H1 (cell line): ENCODE data around the gene SLFN12L. TPM values are rescaled to one million over a fixed set of nuclear protein-coding genes. Genes with fewer than 3 reads are reported as not detected.

Experiments
- CTCF ChIA-PET: fragments of 300-600 bp; sonication (Branson Sonifier 250); formaldehyde crosslinking; loops from one replicate; lab custom pipeline; 2021; ENCODE audit not compliant: partially characterized antibody; lab: Charles Lee
- POLR2A ChIA-PET: fragments of 300-600 bp; sonication (Branson Sonifier 250); formaldehyde crosslinking; loops from one replicate; lab custom pipeline; 2021; ENCODE audit warnings: inconsistent platforms; ENCODE audit not compliant: partially characterized antibody; lab: Charles Lee
- DNase-seq, 2 experiments: peaks; one replicate each; pipeline versions ENCODE4 v3.0.0 to v3.0.0-alpha.2; 2010 to 2022; ENCODE audit warnings: low spot score in 2 of 2, low read depth in 1 of 2, mixed read lengths in 1 of 2
- FAIRE-seq: peaks from 2 replicates; lab custom pipeline; 2011; peaks lifted over from hg19 to GRCh38; lab: Jason Lieb, UNC
- H2AFZ ChIP-seq: 2 replicates; pipeline ENCODE4 v1.8.1; 2012; ENCODE audit warnings: low read length, inconsistent platforms
- H2AK5ac ChIP-seq: 2 replicates; pipeline ENCODE4 v1.6.1; 2013; ENCODE audit warnings: low read depth, low read length
- H2BK120ac ChIP-seq: replicated peaks from 2 replicates; pipeline ENCODE3; 2013; ENCODE audit warnings: low read depth, low read length, inconsistent platforms
- H2BK12ac ChIP-seq: 2 replicates; pipeline ENCODE4 v1.6.1; 2013; ENCODE audit warnings: low read depth, low read length
- H2BK15ac ChIP-seq: 2 replicates; pipeline ENCODE4 v1.6.1; 2013; ENCODE audit warnings: low read length
- H2BK20ac ChIP-seq: 2 replicates; pipeline ENCODE4 v1.6.1; 2013; ENCODE audit warnings: low read length
- H2BK5ac ChIP-seq: 2 replicates; pipeline ENCODE4 v1.6.1; 2013; ENCODE audit warnings: low read depth, low read length
- H3K14ac ChIP-seq: 2 replicates; pipeline ENCODE4 v1.6.1; 2013; ENCODE audit warnings: inconsistent platforms; ENCODE audit not compliant: insufficient read length
- H3K18ac ChIP-seq: 2 replicates; pipeline ENCODE4 v1.6.1; 2013; ENCODE audit warnings: low read length; ENCODE audit errors: extremely low read depth
- H3K23ac ChIP-seq: 2 replicates; pipeline ENCODE4 v1.6.1; 2013; ENCODE audit warnings: inconsistent platforms; ENCODE audit not compliant: insufficient read length
- H3K23me2 ChIP-seq: 2 replicates; pipeline ENCODE4 v1.6.1; 2013; ENCODE audit warnings: low read depth, low read length
- H3K27ac ChIP-seq: 2 replicates; pipeline ENCODE4 v1.6.1; 2011; ENCODE audit warnings: low read depth, low read length, inconsistent platforms
- H3K27me3 ChIP-seq, 4 experiments: replicated peaks in 1 of 4; 1 replicate in 1 of 4; 2 replicates in 3 of 4; pipeline versions ENCODE4 v1.6.1 to v1.8.1; 2011 to 2013; ENCODE audit warnings: low read length in 3 of 4, mild to moderate bottlenecking in 3 of 4, inconsistent platforms in 2 of 4, mixed read lengths in 2 of 4, moderate library complexity in 1 of 4; ENCODE audit not compliant: control insufficient read depth in 3 of 4, insufficient read depth in 3 of 4; ENCODE audit errors: extremely low read depth in 1 of 4
- H3K36me3 ChIP-seq, 4 experiments: 2 replicates each; pipeline versions ENCODE4 v1.6.1 to v1.8.1; 2011 to 2013; ENCODE audit warnings: mild to moderate bottlenecking in 4 of 4, low read length in 3 of 4, moderate library complexity in 2 of 4, control low read depth in 1 of 4, inconsistent platforms in 1 of 4; ENCODE audit not compliant: insufficient read depth in 4 of 4, control insufficient read depth in 2 of 4
- H3K4ac ChIP-seq: replicated peaks from 2 replicates; pipeline ENCODE3; 2013; ENCODE audit warnings: low read length, low read depth, mixed read lengths, inconsistent platforms; ENCODE audit not compliant: insufficient read length
- H3K4me1 ChIP-seq, 4 experiments: replicated peaks in 1 of 4; 1 replicate in 1 of 4; 2 replicates in 3 of 4; pipeline versions ENCODE4 v1.6.1 to v1.8.1; 2011 to 2013; ENCODE audit warnings: low read length in 3 of 4, inconsistent platforms in 2 of 4, mixed read lengths in 1 of 4; ENCODE audit not compliant: insufficient read depth in 4 of 4, control insufficient read depth in 3 of 4
- H3K4me2 ChIP-seq, 2 experiments: 2 replicates each; pipeline versions ENCODE4 v1.6.1 to v1.8.1; 2011 to 2013; ENCODE audit warnings: low read depth in 2 of 2, low read length in 2 of 2, control low read depth in 1 of 2, inconsistent platforms in 1 of 2, mild to moderate bottlenecking in 1 of 2; ENCODE audit not compliant: insufficient read depth in 1 of 2
- H3K4me3 ChIP-seq, 4 experiments: fragments of 200-600, 300-600 bp in 1 of 4; sonication (generic), shearing (Covaris generic), sonication (Bioruptor Twin) in 1 of 4; 2 replicates each; pipeline versions ENCODE4 v1.5.1 to v1.8.1; 2011 to 2016; ENCODE audit warnings: low read length in 4 of 4, low read depth in 3 of 4, control low read depth in 2 of 4, inconsistent platforms in 2 of 4, mild to moderate bottlenecking in 2 of 4, mixed read lengths in 1 of 4, moderate library complexity in 1 of 4; ENCODE audit not compliant: insufficient read depth in 2 of 4; ENCODE audit errors: extremely low read depth in 1 of 4
- H3K56ac ChIP-seq: replicated peaks from 2 replicates; pipeline ENCODE3; 2013; ENCODE audit warnings: low read depth, mild to moderate bottlenecking, mixed read lengths, low read length, inconsistent platforms; ENCODE audit not compliant: insufficient read length
- H3K79me1 ChIP-seq: 2 replicates; pipeline ENCODE4 v1.6.1; 2013; ENCODE audit warnings: low read depth, low read length, control low read depth
- H3K79me2 ChIP-seq, 2 experiments: 2 replicates each; pipeline versions ENCODE4 v1.6.1 to v1.8.1; 2012 to 2013; ENCODE audit warnings: low read length in 2 of 2, mild to moderate bottlenecking in 2 of 2, inconsistent platforms in 1 of 2; ENCODE audit not compliant: insufficient read depth in 2 of 2, control insufficient read depth in 1 of 2
- H3K9ac ChIP-seq, 4 experiments: replicated peaks in 1 of 4; 1 replicate in 1 of 4; 2 replicates in 3 of 4; pipeline versions ENCODE4 v1.6.1 to v1.8.1; 2011 to 2013; ENCODE audit warnings: low read depth in 3 of 4, low read length in 3 of 4, control low read depth in 2 of 4, mild to moderate bottlenecking in 2 of 4, moderate library complexity in 2 of 4, inconsistent platforms in 1 of 4; ENCODE audit errors: extremely low read depth in 1 of 4
- H3K9me3 ChIP-seq, 2 experiments: 2 replicates each; pipeline versions ENCODE4 v1.6.1 to v1.8.1; 2012 to 2013; ENCODE audit warnings: mild to moderate bottlenecking in 2 of 2, moderate library complexity in 2 of 2, control low read depth in 1 of 2, inconsistent platforms in 1 of 2, low read depth in 1 of 2, low read length in 1 of 2, mixed read lengths in 1 of 2; ENCODE audit not compliant: insufficient read depth in 2 of 2
- H4K20me1 ChIP-seq, 2 experiments: replicated peaks in 1 of 2; 2 replicates each; pipeline versions ENCODE3 to v1.8.1; 2011 to 2013; ENCODE audit warnings: inconsistent platforms in 2 of 2, low read length in 2 of 2, mild to moderate bottlenecking in 1 of 2; ENCODE audit not compliant: insufficient read depth in 2 of 2, control insufficient read depth in 1 of 2
- H4K5ac ChIP-seq: 2 replicates; pipeline ENCODE4 v1.6.1; 2013; ENCODE audit warnings: low read length, low read depth, mixed read lengths, inconsistent platforms; ENCODE audit not compliant: insufficient read length
- H4K8ac ChIP-seq: 2 replicates; pipeline ENCODE4 v1.8.0; 2013; ENCODE audit warnings: mild to moderate bottlenecking, moderate library complexity, low read length, inconsistent platforms; ENCODE audit not compliant: insufficient read depth; ENCODE audit errors: extremely low read depth
- H4K91ac ChIP-seq: replicated peaks from 2 replicates; pipeline ENCODE3; 2013; ENCODE audit warnings: low read length, mixed read lengths, inconsistent platforms; ENCODE audit not compliant: insufficient read length
- CBX5 ChIP-seq: fragments of 300-800, 300-1000 bp; sonication (generic); IDR thresholded peaks from 2 replicates; pipeline ENCODE4 v1.7.1; 2016; ENCODE audit warnings: antibody characterized with exemption, low read length, low read depth
- CTBP2 ChIP-seq: IDR thresholded peaks from 2 replicates; pipeline ENCODE4 v1.7.0; 2011; ENCODE audit warnings: borderline replicate concordance, mild to moderate bottlenecking, moderate library complexity, mixed read lengths, low read length; ENCODE audit not compliant: insufficient read depth, insufficient read length
- FOSL1 ChIP-seq: IDR thresholded peaks from 2 replicates; pipeline ENCODE4 v1.6.1; 2011; ENCODE audit warnings: mild to moderate bottlenecking, low read depth, low read length, moderate library complexity; ENCODE audit not compliant: insufficient read depth
- GABPA ChIP-seq: IDR thresholded peaks from 2 replicates; pipeline ENCODE4 v1.6.1; 2011; ENCODE audit warnings: mild to moderate bottlenecking, low read length, moderate library complexity, borderline replicate concordance; ENCODE audit not compliant: insufficient read depth
- HDAC2 ChIP-seq, 2 experiments: fragments of 300-600 bp in 1 of 2; sonication (generic) in 1 of 2; IDR thresholded peaks; 2 replicates each; pipeline ENCODE4 v1.6.1; 2011 to 2012; ENCODE audit warnings: low read depth in 2 of 2, low read length in 2 of 2, mild to moderate bottlenecking in 2 of 2, moderate library complexity in 2 of 2, borderline replicate concordance in 1 of 2, inconsistent platforms in 1 of 2
- JUND ChIP-seq: IDR thresholded peaks from 2 replicates; pipeline ENCODE4 v1.6.1; 2011; ENCODE audit warnings: mild to moderate bottlenecking, improper control_type of control experiment, low read length
- KDM1A ChIP-seq: fragments of 200-600, 300-600 bp; sonication (generic); IDR thresholded peaks from 2 replicates; pipeline ENCODE4 v1.7.1; 2016; ENCODE audit warnings: mild to moderate bottlenecking, low read length, borderline replicate concordance
- MAFK ChIP-seq: IDR thresholded peaks from 2 replicates; pipeline ENCODE4 v1.6.1; 2012; ENCODE audit warnings: low read depth, mild to moderate bottlenecking, improper control_type of control experiment, low read length
- NANOG ChIP-seq: IDR thresholded peaks from 2 replicates; pipeline ENCODE4 v1.6.1; 2011; ENCODE audit warnings: low read length, low read depth, mild to moderate bottlenecking, inconsistent platforms; ENCODE audit not compliant: insufficient read depth, poor library complexity, severe bottlenecking
- PHF8 ChIP-seq: fragments of 200-600 bp; sonication (generic); conservative IDR thresholded peaks from 2 replicates; pipeline ENCODE4 v1.7.1; 2012; ENCODE audit warnings: low read depth, mild to moderate bottlenecking, inconsistent platforms, low read length, moderate library complexity
- YY1 ChIP-seq: IDR thresholded peaks from 2 replicates; pipeline ENCODE4 v1.6.1; 2011; ENCODE audit warnings: low read depth, mild to moderate bottlenecking, low read length
- WGBS, 2 experiments: shearing (Covaris generic) in 1 of 2; methylation state at CpG; one replicate each; pipeline versions ENCODE4 v1.1.6 to v1.1.7; 2013 to 2015; ENCODE audit warnings: low lambda C conversion rate in 2 of 2, mixed read lengths in 2 of 2, inconsistent platforms in 1 of 2, low coverage in 1 of 2, missing lambda C conversion rate in 1 of 2; ENCODE audit not compliant: insufficient replicate concordance in 2 of 2, insufficient coverage in 1 of 2, insufficient read length in 1 of 2; ENCODE audit errors: extremely low coverage in 1 of 2, missing lambda C conversion rate in 1 of 2; 5-methylcytosine and 5-hydroxymethylcytosine counted together
- polyA plus RNA-seq, 7 experiments: library from polyadenylated mRNA; depleted of rRNA in 3 of 7; stranded (reverse) in 5 of 7; unstranded in 2 of 7; fragments of >200 nt in 5 of 7; fragments of 200-250 nt in 2 of 7; gene quantifications; 1 replicate in 5 of 7; 2 replicates in 1 of 7; 4 replicates in 1 of 7; pipeline versions ENCODE4 v1.2.1 to v1.2.3, GENCODE V29; 2011 to 2013; ENCODE audit warnings: missing spikeins in 2 of 7, mixed read lengths in 2 of 7
- total RNA-seq: library from RNA; stranded (reverse); fragmentation: NEBNext Ultra II Directional; extraction: Animal tissue kit (Norgen Biotek cat#: 25700); gene quantifications from 2 replicates; pipeline ENCODE4 v1.2.1, GENCODE V29; 2021
- TF ChIP-seq, protein P1 (sequence below): IDR thresholded peaks from 2 replicates; pipeline ENCODE4 v1.6.1; 2012; ENCODE audit warnings: inconsistent platforms

Gene SLFN12L
- total and polyA plus RNA-seq, 2 of the 8 experiments (the other 6 are each of a cell fraction or from before 2014, with no cell fraction given), result not detected

GRCh38 chr17:35577830-35578196 is 40.3 kb upstream of the SLFN12L start:
- no peaks in the 10 kb centered on the region for H3K9me3 ChIP-seq
- H3K79me2 ChIP-seq, result no peaks in the 10 kb centered on the region
- H3K56ac ChIP-seq, result no peak overlapping the region
- ChIA-PET POLR2A (interaction anchor here (1.2 to 2.7 kb wide), 7 partner anchors 9 to 166 kb away, joined by 3 to 14 read pairs (median 5); partner anchors contain the start of gene AP2B1), CTCF (interaction anchor here (0.6 to 1.4 kb wide), 4 partner anchors 26 to 264 kb away, joined by 3 to 6 read pairs (median 4); no protein-coding TSS in a partner anchor)
- H2AFZ ChIP-seq, result peak overlapping the region; percentile 95
- no peak overlapping the region for H3K27ac ChIP-seq
- H4K5ac ChIP-seq, result no peak overlapping the region
- no peak overlapping the region for H4K91ac ChIP-seq
- H3K79me1 ChIP-seq, result no peaks in the 10 kb centered on the region
- FAIRE-seq, result no peak
- H3K14ac ChIP-seq, result no peak overlapping the region
- no peak overlapping the region for H2AK5ac ChIP-seq
- H2BK5ac ChIP-seq, result no peak overlapping the region
- H2BK120ac ChIP-seq, result no peak overlapping the region
- peaks cover 0 to 16% (median 1%) of the 10 kb centered on the region in 4 experiments; a peak in 2 of 8 replicates for H3K36me3 ChIP-seq
- H3K23me2 ChIP-seq, result peaks cover 8% of the 10 kb centered on the region
- peaks cover 0 to 2% (median under 1%) of the 10 kb centered on the region in 4 experiments; a peak in 1 of 7 replicates for H3K4me1 ChIP-seq
- H3K4me2 ChIP-seq, result peak overlapping the region; percentile 92 to 94
- no peak overlapping the region for H3K4ac ChIP-seq
- H3K18ac ChIP-seq, result no peak overlapping the region
- peak overlapping the region in 2 of 4 experiments; percentile 28 to 52; a peak in 4 of 7 replicates for H3K9ac ChIP-seq
- H3K23ac ChIP-seq, result no peak overlapping the region
- WGBS, 2 experiments, result 26% methylated on average over 8 of the region's 8 CpGs; no CpG with 5 or more reads in 1 of the 2 experiments
- no peak overlapping the region; the same call in 1 of the 2 replicates for H4K8ac ChIP-seq
- no peaks in the 10 kb centered on the region for H4K20me1 ChIP-seq
- no peak overlapping the region for H2BK20ac ChIP-seq
- H3K4me3 ChIP-seq, result peak overlapping the region; percentile 81 to 85 (median 84)
- H3K27me3 ChIP-seq, result no peaks in the 10 kb centered on the region
- no peak overlapping the region for H2BK12ac ChIP-seq
- no peak for DNase-seq
- H2BK15ac ChIP-seq, result peak overlapping the region; percentile 40; the same call in 1 of the 2 replicates
- TF ChIP-seq CBX5 (no peak), CTBP2 (no peak), MAFK (no peak), FOSL1 (no peak), YY1 (no peak), NANOG (no peak), PHF8 (no peak), JUND (no peak), GABPA (no peak), HDAC2 (IDR thresholded peaks at IDR 0.05; ENCODE audit: borderline replicate concordance in 1 of 2, low read depth in 2 of 2, low read length in 2 of 2) (no peak), KDM1A (no peak)
- TF ChIP-seq, protein P1, sequence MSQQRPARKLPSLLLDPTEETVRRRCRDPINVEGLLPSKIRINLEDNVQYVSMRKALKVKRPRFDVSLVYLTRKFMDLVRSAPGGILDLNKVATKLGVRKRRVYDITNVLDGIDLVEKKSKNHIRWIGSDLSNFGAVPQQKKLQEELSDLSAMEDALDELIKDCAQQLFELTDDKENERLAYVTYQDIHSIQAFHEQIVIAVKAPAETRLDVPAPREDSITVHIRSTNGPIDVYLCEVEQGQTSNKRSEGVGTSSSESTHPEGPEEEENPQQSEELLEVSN, result no peak
